CD4-positive, alpha-beta T cell (primary cell): ENCODE measurements around the gene SPC24. TPM values are rescaled to one million over a fixed set of nuclear protein-coding genes. Genes with fewer than 3 reads are reported as not detected.

Experiments used
- ATAC-seq: fragments of 200-7000 bp; cut with Tn5 transposase; one replicate; pipeline ENCODE4 v1.10.0; 2022; ENCODE audit warnings: mild to moderate bottlenecking; ENCODE audit not compliant: poor library complexity
- CTCF ChIA-PET: fragments of 350-600 bp; sonication (Branson Sonifier 250); formaldehyde crosslinking; loops from one replicate; lab custom pipeline; 2021; ENCODE audit warnings: antibody characterized with exemption, inconsistent platforms; lab: Charles Lee
- POLR2A ChIA-PET: fragments of 350-600 bp; sonication (Branson Sonifier 250); formaldehyde crosslinking; loops from one replicate; lab custom pipeline; 2021; ENCODE audit warnings: antibody characterized with exemption, inconsistent platforms; lab: Charles Lee
- DNase-seq, 14 experiments: peaks; one replicate each; pipeline ENCODE4 v3.0.0-alpha.2; 2013 to 2020; ENCODE audit warnings: mixed read lengths in 2 of 14
- H3K27ac ChIP-seq, 2 donors: one replicate each; pipeline versions ENCODE4 v1.5.1 to v1.7.0; 2013; ENCODE audit warnings: low read length in 2 of 2, low read depth in 1 of 2, mild to moderate bottlenecking in 1 of 2
- H3K27me3 ChIP-seq, 2 experiments: 1 replicate in 1 of 2; 2 replicates in 1 of 2; pipeline versions ENCODE4 v1.6.1 to v1.7.0; 2013; ENCODE audit warnings: low read length in 2 of 2, control low read depth in 1 of 2, mild to moderate bottlenecking in 1 of 2, moderate library complexity in 1 of 2; ENCODE audit not compliant: insufficient read depth in 2 of 2, control insufficient read depth in 1 of 2
- H3K36me3 ChIP-seq: one replicate; pipeline ENCODE4 v1.6.1; 2013; ENCODE audit warnings: low read length, control low read depth; ENCODE audit not compliant: insufficient read depth
- H3K4me1 ChIP-seq: one replicate; pipeline ENCODE4 v1.6.1; 2013; ENCODE audit warnings: low read length, control low read depth; ENCODE audit not compliant: insufficient read depth
- H3K4me3 ChIP-seq: one replicate; pipeline ENCODE4 v1.5.1; 2013; ENCODE audit warnings: mild to moderate bottlenecking, low read length, moderate library complexity
- H3K9me3 ChIP-seq, 2 experiments: 1 replicate in 1 of 2; 2 replicates in 1 of 2; pipeline versions ENCODE4 v1.6.1 to v1.7.0; 2013; ENCODE audit warnings: low read length in 2 of 2, mild to moderate bottlenecking in 2 of 2, control low read depth in 1 of 2, moderate library complexity in 1 of 2; ENCODE audit not compliant: control insufficient read depth in 1 of 2, insufficient read depth in 1 of 2
- H3K27ac Mint-ChIP-seq: one replicate; pipeline ENCODE4 v1.8.0; 2020; ENCODE audit warnings: mixed read lengths
- H3K27me3 Mint-ChIP-seq: one replicate; pipeline ENCODE4 v1.8.0; 2021; ENCODE audit warnings: mixed read lengths
- H3K36me3 Mint-ChIP-seq: one replicate; pipeline ENCODE4 v1.8.0; 2021; ENCODE audit warnings: low read depth, mixed read lengths
- H3K4me1 Mint-ChIP-seq: one replicate; pipeline ENCODE4 v1.8.0; 2021; ENCODE audit warnings: low read depth, mixed read lengths
- H3K4me3 Mint-ChIP-seq: one replicate; pipeline ENCODE4 v1.8.0; 2020; ENCODE audit warnings: mild to moderate bottlenecking, mixed read lengths
- H3K9me3 Mint-ChIP-seq: one replicate; pipeline ENCODE4 v1.8.0; 2020; ENCODE audit warnings: mixed read lengths
- CTCF ChIP-seq: fragments of 200-600 bp; IDR thresholded peaks from one replicate; pipeline ENCODE4 v1.8.0; 2022; ENCODE audit warnings: antibody characterized with exemption, mild to moderate bottlenecking
- intact Hi-C, 2 experiments: fragments of 100-400 bp; cut with DNase I in 1 of 2; cut with micrococcal nuclease in 1 of 2; formaldehyde crosslinking; loops; one replicate each; pipeline versions ENCODE4 v1.15.1 to v1.9.0; 2023 to 2025; cut with DNase I, micrococcal nuclease
- total RNA-seq, 174 experiments: library from RNA in 2 of 174; stranded (reverse) in 2 of 174; gene quantifications; one replicate each; pipeline ENCODE4 v1.2.3 and lab custom pipeline; 2021 to 2026

Gene SPC24
- total RNA-seq, 2 experiments from 2014 or later, result 0.59 to 1.5 TPM

GRCh38 chr19:11200931-11201330 is 45.3 kb upstream of the SPC24 start:
- Histone ChIP-seq H3K9me3 (no peaks in the 10 kb centered on the region), H3K4me1 (peaks cover 12% of the 10 kb centered on the region), H3K27me3 (peaks cover 11% of the 10 kb centered on the region in 2 experiments), H3K36me3 (no peaks in the 10 kb centered on the region), H3K4me3 (no peak overlapping the region), H3K27ac (no peak overlapping the region)
- intact Hi-C loops, result no loop called here
- Mint-ChIP-seq H3K36me3 (no peaks in the 10 kb centered on the region), H3K4me3 (no peak overlapping the region), H3K27me3 (peaks cover 34% of the 10 kb centered on the region), H3K9me3 (no peaks in the 10 kb centered on the region), H3K4me1 (no peaks in the 10 kb centered on the region), H3K27ac (no peak overlapping the region)
- ChIA-PET CTCF (no interaction called here), POLR2A (no interaction called here)
- DNase-seq, result no peak
- TF ChIP-seq CTCF, result no peak
- ATAC-seq, result no peak

- CTCF ChIA-PET, result no interaction called here
- intact Hi-C loops, result no loop called here
Measured at GRCh38 chr19:11200015-11200574, 44.5 kb upstream of the SPC24 start.

GRCh38 chr19:11199517-11199916 is 43.9 kb upstream of the SPC24 start:
- H3K4me3 ChIP-seq, result no peak overlapping the region
- no peaks in the 10 kb centered on the region for H3K36me3 ChIP-seq
- DNase-seq, result no peak
- no peak for ATAC-seq
- peaks cover 11% of the 10 kb centered on the region in 2 experiments for H3K27me3 ChIP-seq
- TF ChIP-seq CTCF, result no peak
- peaks cover 0 to 3% of the 10 kb centered on the region in 2 experiments for H3K9me3 ChIP-seq
- CTCF ChIA-PET, result no interaction called here
- Mint-ChIP-seq H3K27ac (no peak overlapping the region), H3K4me3 (no peak overlapping the region), H3K9me3 (no peaks in the 10 kb centered on the region), H3K27me3 (peaks cover 34% of the 10 kb centered on the region), H3K4me1 (peaks cover 8% of the 10 kb centered on the region), H3K36me3 (no peaks in the 10 kb centered on the region)
- H3K27ac ChIP-seq, result no peak overlapping the region
- POLR2A ChIA-PET, result no interaction called here
- intact Hi-C loops, result loop anchor here in 1 of 2 experiments (5.0 kb wide), 1 partner anchor 42 kb away; the partner anchor contains the start of gene SPC24
- H3K4me1 ChIP-seq, result peaks cover 22% of the 10 kb centered on the region

More at GRCh38 chr19:11200015-11200574, 44.5 kb upstream of the SPC24 start:
- TF ChIP-seq CTCF, result no peak
- Mint-ChIP-seq H3K4me1 (peaks cover 7% of the 10 kb centered on the region), H3K27me3 (peaks cover 39% of the 10 kb centered on the region), H3K36me3 (no peaks in the 10 kb centered on the region), H3K4me3 (no peak overlapping the region), H3K9me3 (no peaks in the 10 kb centered on the region), H3K27ac (no peak overlapping the region)
- no peak for DNase-seq
- H3K36me3 ChIP-seq, result no peaks in the 10 kb centered on the region
- no peak overlapping the region for H3K27ac ChIP-seq
- no peak overlapping the region for H3K4me3 ChIP-seq
- peaks cover 0 to 3% of the 10 kb centered on the region in 2 experiments for H3K9me3 ChIP-seq
- H3K4me1 ChIP-seq, result peaks cover 17% of the 10 kb centered on the region
- ATAC-seq, result no peak
- POLR2A ChIA-PET, result no interaction called here
- H3K27me3 ChIP-seq, result peaks cover 11% of the 10 kb centered on the region in 2 experiments
